ENCODE data around the gene MORC3.

The MORC3 gene

GRCh38 chr21:36422279-36423098 is 102.5 kb downstream of the MORC3 start:
- ATAC-seq (ENCODE audit: low read depth) (peak; percentile 36; the same call in 1 of the 3 replicates), DNase-seq (ENCODE audit: low spot score) (no peak)
- peak; percentile 87 for TF ChIP-seq CTCF (IDR thresholded peaks at IDR 0.05; ENCODE audit: poor library complexity, severe bottlenecking)
- Histone ChIP-seq H3K27me3 (ENCODE audit: insufficient read depth, poor library complexity, severe bottlenecking) (no peaks in the 10 kb centered on the region), H3K36me3 (ENCODE audit: low read depth) (no peaks in the 10 kb centered on the region), H3K9me3 (ENCODE audit: severe bottlenecking) (no peaks in the 10 kb centered on the region), H3K4me1 (ENCODE audit: insufficient read depth, poor library complexity, severe bottlenecking) (no peaks in the 10 kb centered on the region), H3K27ac (ENCODE audit: poor library complexity, severe bottlenecking) (no peak overlapping the region), H3K4me3 (ENCODE audit: severe bottlenecking) (no peak overlapping the region)

DNA sequence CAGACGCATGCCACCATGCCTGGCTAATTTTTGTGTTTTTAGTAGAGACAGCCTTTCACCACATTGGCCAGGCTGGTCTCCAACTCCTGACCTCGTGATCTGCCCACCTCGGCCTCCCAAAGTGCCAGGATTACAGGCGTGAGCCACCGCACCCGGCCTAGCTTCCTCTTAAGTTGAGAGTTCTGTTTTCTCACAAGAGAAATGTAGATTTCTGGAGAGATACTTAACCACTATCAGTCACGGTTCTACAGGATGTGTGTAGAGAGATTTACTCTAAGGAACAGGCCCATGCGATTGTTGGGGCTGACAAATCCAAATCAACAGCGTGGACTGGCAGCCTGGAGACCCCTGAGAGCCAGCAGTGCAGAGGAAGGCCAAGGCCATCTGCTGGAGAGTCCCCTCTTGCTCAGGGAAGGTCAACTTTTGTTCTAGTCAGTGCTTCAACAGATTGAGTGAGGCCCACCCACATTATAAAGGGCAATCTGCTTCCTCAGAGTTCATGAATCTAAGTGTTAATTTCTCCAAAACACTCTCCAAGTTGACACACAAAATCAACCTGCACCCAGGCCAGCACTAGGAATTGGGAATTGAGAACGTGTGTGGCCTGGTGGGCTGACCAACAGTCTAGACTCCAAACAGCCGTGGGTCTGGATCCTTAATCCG is 103.9 kb downstream of the MORC3 start:
- TF ChIP-seq CTCF (IDR thresholded peaks at IDR 0.05; ENCODE audit: poor library complexity, severe bottlenecking): no peak
- no peak overlapping the region for H3K27ac ChIP-seq (ENCODE audit: poor library complexity, severe bottlenecking)
- H3K9me3 ChIP-seq (ENCODE audit: severe bottlenecking): no peaks in the 10 kb centered on the region
- no peaks in the 10 kb centered on the region for H3K36me3 ChIP-seq (ENCODE audit: low read depth)
- H3K4me1 ChIP-seq (ENCODE audit: insufficient read depth, poor library complexity, severe bottlenecking): no peaks in the 10 kb centered on the region
- H3K4me3 ChIP-seq (ENCODE audit: severe bottlenecking): no peak overlapping the region
- H3K27me3 ChIP-seq (ENCODE audit: insufficient read depth, poor library complexity, severe bottlenecking): no peaks in the 10 kb centered on the region
- ATAC-seq (ENCODE audit: low read depth) (no peak), DNase-seq (ENCODE audit: low spot score) (no peak)

DNA sequence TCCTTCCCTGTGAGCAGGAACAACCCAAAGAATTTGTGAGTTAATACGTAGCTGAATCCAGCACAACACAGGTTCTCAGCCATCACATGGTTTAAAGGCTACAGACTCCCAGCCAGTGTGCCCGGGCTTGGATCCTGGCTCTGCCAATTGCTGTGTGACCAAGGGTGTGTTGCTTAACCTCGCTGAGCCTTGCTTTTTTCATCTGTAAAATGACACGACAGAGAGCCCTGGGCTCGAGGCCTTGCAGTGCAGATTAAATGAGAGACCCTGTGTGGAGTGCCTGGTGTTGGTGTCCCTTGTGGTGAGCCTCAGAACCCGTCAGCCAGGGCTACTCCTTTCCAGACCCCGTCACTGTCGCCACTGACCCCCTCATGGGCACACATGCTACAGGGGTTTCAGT is 104.6 kb downstream of the MORC3 start:
- H3K9me3 ChIP-seq (ENCODE audit: severe bottlenecking): no peaks in the 10 kb centered on the region
- DNase-seq (ENCODE audit: low spot score): no peak
- no peaks in the 10 kb centered on the region for H3K27me3 ChIP-seq (ENCODE audit: insufficient read depth, poor library complexity, severe bottlenecking)
- no peak overlapping the region for H3K4me3 ChIP-seq (ENCODE audit: severe bottlenecking)
- H3K27ac ChIP-seq (ENCODE audit: poor library complexity, severe bottlenecking): no peak overlapping the region
- peaks cover 4% of the 10 kb centered on the region for H3K4me1 ChIP-seq (ENCODE audit: insufficient read depth, poor library complexity, severe bottlenecking)
- no peak for TF ChIP-seq CTCF (IDR thresholded peaks at IDR 0.05; ENCODE audit: poor library complexity, severe bottlenecking)
- H3K36me3 ChIP-seq (ENCODE audit: low read depth): no peaks in the 10 kb centered on the region
- no peak for ATAC-seq (ENCODE audit: low read depth)

GRCh38 chr21:36425286-36425685 is 105.3 kb downstream of the MORC3 start:
- no peak for ATAC-seq (ENCODE audit: low read depth)
- no peaks in the 10 kb centered on the region for H3K27me3 ChIP-seq (ENCODE audit: insufficient read depth, poor library complexity, severe bottlenecking)
- H3K27ac ChIP-seq (ENCODE audit: poor library complexity, severe bottlenecking): no peak overlapping the region
- no peaks in the 10 kb centered on the region for H3K36me3 ChIP-seq (ENCODE audit: low read depth)
- H3K4me1 ChIP-seq (ENCODE audit: insufficient read depth, poor library complexity, severe bottlenecking): peaks cover 6% of the 10 kb centered on the region
- H3K9me3 ChIP-seq (ENCODE audit: severe bottlenecking): no peaks in the 10 kb centered on the region
- no peak for TF ChIP-seq CTCF (IDR thresholded peaks at IDR 0.05; ENCODE audit: poor library complexity, severe bottlenecking)
- no peak overlapping the region for H3K4me3 ChIP-seq (ENCODE audit: severe bottlenecking)
- no peak for DNase-seq (ENCODE audit: low spot score)
